BLaER1 treated with 17β-estradiol and CSF1 and Interleukin-3, amounts not matched to agents 10 nM and 100 nM (cell line): ENCODE data around the gene PTAR1.
A peak's percentile ranks its signal among the peaks of the same experiment; 100 is the strongest.

Experiments used
- H3K27ac ChIP-seq, 11 experiments: shearing (Covaris generic); formaldehyde crosslinking; 2 replicates each; pipeline ENCODE4 v1.8.1; 2022
- H3K27me3 ChIP-seq, 11 experiments: shearing (Covaris generic); formaldehyde crosslinking; 2 replicates each; pipeline ENCODE4 v1.8.1; 2022
- H3K36me3 ChIP-seq, 11 experiments: shearing (Covaris generic); formaldehyde crosslinking; 2 replicates each; pipeline ENCODE4 v1.8.1; 2022
- H3K4me1 ChIP-seq, 10 experiments: shearing (Covaris generic); formaldehyde crosslinking; 2 replicates each; pipeline ENCODE4 v1.8.1; 2022
- H3K4me2 ChIP-seq, 11 experiments: shearing (Covaris generic); formaldehyde crosslinking; 2 replicates each; pipeline ENCODE4 v1.8.1; 2022
- H3K4me3 ChIP-seq, 10 experiments: shearing (Covaris generic); formaldehyde crosslinking; 2 replicates each; pipeline ENCODE4 v1.8.1; 2022
- H3K9ac ChIP-seq, 11 experiments: shearing (Covaris generic); formaldehyde crosslinking; 2 replicates each; pipeline ENCODE4 v1.8.1; 2022
- H3K9me3 ChIP-seq, 11 experiments: shearing (Covaris generic); formaldehyde crosslinking; replicated peaks in 1 of 11; 2 replicates each; pipeline ENCODE4 v1.8.1; 2022
- H4K20me1 ChIP-seq, 11 experiments: shearing (Covaris generic); formaldehyde crosslinking; 2 replicates each; pipeline ENCODE4 v1.8.1; 2022
- Cebpa-rat ChIP-seq, 11 experiments: shearing (Covaris generic); IDR thresholded peaks; 2 replicates each; pipeline ENCODE4 v1.8.1; 2022

Gene PTAR1

GRCh38 chr9:69697475-69697874, 62.3 kb downstream of the PTAR1 start:
- no peak overlapping the region for H3K27ac ChIP-seq
- H3K4me3 ChIP-seq, result 0 out of 20 replicates have a peak overlapping the region, but pooled peaks of 1 of the 10 experiments have one; percentile 7
- no peaks in the 10 kb centered on the region for H3K27me3 ChIP-seq
- no peak overlapping the region for H3K4me2 ChIP-seq
- H3K4me1 ChIP-seq, result no peaks in the 10 kb centered on the region
- TF ChIP-seq Cebpa-rat (IDR thresholded peaks at IDR 0.05), result no peak
- no peaks in the 10 kb centered on the region for H4K20me1 ChIP-seq
- H3K36me3 ChIP-seq, result peaks cover 0 to 8% (median 0%) of the 10 kb centered on the region in 11 experiments; a peak in 1 of 22 replicates
- H3K9ac ChIP-seq, result no peak overlapping the region
- H3K9me3 ChIP-seq, result peaks cover 71 to 93% (median 83%) of the 10 kb centered on the region in 11 experiments

- H3K27ac ChIP-seq, result no peak overlapping the region
- no peak overlapping the region for H3K4me2 ChIP-seq
- TF ChIP-seq Cebpa-rat (IDR thresholded peaks at IDR 0.05), result no peak
- H3K36me3 ChIP-seq, result peaks cover 0 to 8% (median 0%) of the 10 kb centered on the region in 11 experiments; a peak in 1 of 22 replicates
- H3K9me3 ChIP-seq, result peaks cover 71 to 92% (median 80%) of the 10 kb centered on the region in 11 experiments
- no peak overlapping the region for H3K9ac ChIP-seq
- no peaks in the 10 kb centered on the region for H3K27me3 ChIP-seq
- no peaks in the 10 kb centered on the region for H4K20me1 ChIP-seq
- H3K4me1 ChIP-seq, result peaks cover 0 to under 1% (median 0%) of the 10 kb centered on the region in 10 experiments; a peak in 1 of 20 replicates
- no peak overlapping the region for H3K4me3 ChIP-seq
These were observed 63.0 kb downstream of the PTAR1 start for GRCh38 chr9:69696802-69697201.

- no peaks in the 10 kb centered on the region for H3K27me3 ChIP-seq
- peaks cover 25 to 45% (median 29%) of the 10 kb centered on the region in 11 experiments for H3K9me3 ChIP-seq
These were observed 69.7 kb downstream of the PTAR1 start for GRCh38 chr9:69689991-69690538.

GRCh38 chr9:69683927-69684326, 75.9 kb downstream of the PTAR1 start:
- Histone ChIP-seq H3K4me2 (no peak overlapping the region), H3K27me3 (no peaks in the 10 kb centered on the region), H3K9me3 (peaks cover 0 to 14% (median 6%) of the 10 kb centered on the region in 11 experiments; a peak in 13 of 22 replicates), H3K4me3 (no peak overlapping the region), H3K36me3 (no peaks in the 10 kb centered on the region), H3K9ac (no peak overlapping the region), H3K27ac (no peak overlapping the region), H3K4me1 (no peaks in the 10 kb centered on the region), H4K20me1 (no peaks in the 10 kb centered on the region)
- no peak for TF ChIP-seq Cebpa-rat (IDR thresholded peaks at IDR 0.05)

More at GRCh38 chr9:69689991-69690538, 69.7 kb downstream of the PTAR1 start:
- peaks cover 0 to 19% (median 8%) of the 10 kb centered on the region in 10 experiments; a peak in 13 of 20 replicates for H3K4me1 ChIP-seq
- H3K9ac ChIP-seq, result no peak overlapping the region
- H3K4me3 ChIP-seq, result no peak overlapping the region
- no peak overlapping the region for H3K27ac ChIP-seq
- H3K4me2 ChIP-seq, result peak overlapping the region in 8 of 11 experiments; percentile 15 to 70 (median 40); a peak in 14 of 22 replicates
- no peaks in the 10 kb centered on the region for H3K36me3 ChIP-seq
- no peaks in the 10 kb centered on the region for H4K20me1 ChIP-seq
- TF ChIP-seq Cebpa-rat (IDR thresholded peaks at IDR 0.05), result no peak

GRCh38 chr9:69678843-69679538, 80.8 kb downstream of the PTAR1 start:
- no peaks in the 10 kb centered on the region for H3K9me3 ChIP-seq
- H3K4me3 ChIP-seq, result no peak overlapping the region
- H3K4me2 ChIP-seq, result no peak overlapping the region
- no peaks in the 10 kb centered on the region for H3K27me3 ChIP-seq
- no peak overlapping the region for H3K9ac ChIP-seq
- peaks cover 0 to 19% (median 14%) of the 10 kb centered on the region in 10 experiments; a peak in 15 of 20 replicates for H3K4me1 ChIP-seq
- no peaks in the 10 kb centered on the region for H3K36me3 ChIP-seq
- H3K27ac ChIP-seq, result no peak overlapping the region
- no peaks in the 10 kb centered on the region for H4K20me1 ChIP-seq
- no peak for TF ChIP-seq Cebpa-rat (IDR thresholded peaks at IDR 0.05)

- peaks cover 6 to 29% (median 23%) of the 10 kb centered on the region in 10 experiments for H3K4me1 ChIP-seq
- no peaks in the 10 kb centered on the region for H3K36me3 ChIP-seq
- no peak overlapping the region for H3K4me3 ChIP-seq
- no peak for TF ChIP-seq Cebpa-rat (IDR thresholded peaks at IDR 0.05)
- H3K9ac ChIP-seq, result no peak overlapping the region
- no peaks in the 10 kb centered on the region for H3K9me3 ChIP-seq
- H3K27me3 ChIP-seq, result no peaks in the 10 kb centered on the region
- no peaks in the 10 kb centered on the region for H4K20me1 ChIP-seq
- no peak overlapping the region for H3K27ac ChIP-seq
- H3K4me2 ChIP-seq, result no peak overlapping the region
These were observed 81.9 kb downstream of the PTAR1 start for GRCh38 chr9:69677931-69678330.

- H3K4me3 ChIP-seq, result no peak overlapping the region
- TF ChIP-seq Cebpa-rat (IDR thresholded peaks at IDR 0.05), result no peak
- no peak overlapping the region for H3K9ac ChIP-seq
- H3K9me3 ChIP-seq, result no peaks in the 10 kb centered on the region
- peaks cover 17 to 43% (median 36%) of the 10 kb centered on the region in 10 experiments for H3K4me1 ChIP-seq
- no peaks in the 10 kb centered on the region for H4K20me1 ChIP-seq
- no peaks in the 10 kb centered on the region for H3K27me3 ChIP-seq
- no peak overlapping the region for H3K27ac ChIP-seq
- peak overlapping the region in 6 of 11 experiments; percentile 9 to 41 (median 30); a peak in 7 of 22 replicates for H3K4me2 ChIP-seq
- H3K36me3 ChIP-seq, result no peaks in the 10 kb centered on the region
These were observed 84.2 kb downstream of the PTAR1 start for GRCh38 chr9:69675563-69675962.

- no peaks in the 10 kb centered on the region for H3K9me3 ChIP-seq
- H3K4me3 ChIP-seq, result no peak overlapping the region
These were observed 84.9 kb downstream of the PTAR1 start for GRCh38 chr9:69674716-69675438.

GRCh38 chr9:69674112-69674685, 85.6 kb downstream of the PTAR1 start:
- H3K9ac ChIP-seq, result no peak overlapping the region
- H3K4me1 ChIP-seq, result peaks cover 23 to 54% (median 38%) of the 10 kb centered on the region in 10 experiments
- TF ChIP-seq Cebpa-rat (IDR thresholded peaks at IDR 0.05), result no peak
- no peaks in the 10 kb centered on the region for H3K36me3 ChIP-seq
- H3K4me3 ChIP-seq, result no peak overlapping the region
- H3K9me3 ChIP-seq, result no peaks in the 10 kb centered on the region
- H3K27ac ChIP-seq, result no peak overlapping the region
- H4K20me1 ChIP-seq, result no peaks in the 10 kb centered on the region
- H3K27me3 ChIP-seq, result no peaks in the 10 kb centered on the region
- H3K4me2 ChIP-seq, result peak overlapping the region in 8 of 11 experiments; percentile 1 to 98 (median 94); a peak in 15 of 22 replicates

More at GRCh38 chr9:69674716-69675438, 84.9 kb downstream of the PTAR1 start:
- H3K27ac ChIP-seq, result no peak overlapping the region
- no peak overlapping the region for H3K9ac ChIP-seq
- peaks cover 23 to 49% (median 38%) of the 10 kb centered on the region in 10 experiments for H3K4me1 ChIP-seq
- TF ChIP-seq Cebpa-rat (IDR thresholded peaks at IDR 0.05), result no peak
- peak overlapping the region in 8 of 11 experiments; percentile 1 to 98 (median 94); a peak in 13 of 22 replicates for H3K4me2 ChIP-seq
- H3K36me3 ChIP-seq, result no peaks in the 10 kb centered on the region
- H3K27me3 ChIP-seq, result no peaks in the 10 kb centered on the region
- no peaks in the 10 kb centered on the region for H4K20me1 ChIP-seq
